Measurements from ENCODE around the gene IRF8.

GRCh38 chr16:85916141-85916890 lies 17.4 kb downstream of the IRF8 start:
- TF ChIP-seq CTCF (IDR thresholded peaks at IDR 0.05; ENCODE audit: low read depth, low read length, poor library complexity, severe bottlenecking), result no peak
- TF ChIP-seq EZH2phosphoT487 (IDR thresholded peaks at IDR 0.05; ENCODE audit: borderline replicate concordance, low read length), result no peak

All from DOHH2 (cell line).